22Rv1 (cell line): Measurements from ENCODE around the gene UTF1.

ENCODE experiments used
- CTCF ChIP-seq: fragments of 450-650 bp; IDR thresholded peaks from 2 replicates; pipeline ENCODE4 v1.5.1; 2017; ENCODE audit warnings: mild to moderate bottlenecking
- ZFX ChIP-seq: fragments of 450-650 bp; IDR thresholded peaks from 2 replicates; pipeline ENCODE4 v1.6.1; 2017; ENCODE audit warnings: antibody characterized with exemption, borderline replicate concordance

GRCh38 chr10:133235932-133236331, 5.9 kb downstream of the UTF1 start:
- TF ChIP-seq CTCF (no peak), ZFX (no peak)
